Neural progenitor cell (in vitro differentiated cells): ENCODE data around the gene FSTL4. TPM values are rescaled to one million over a fixed set of nuclear protein-coding genes. Genes with fewer than 3 reads are reported as not detected.
"Not testable (repeated sequence)": the region's sequence is repeated elsewhere in the genome, so short reads cannot be mapped to it uniquely, and the experiment has no call there.

Experiments
- DNase-seq: peaks from one replicate; pipeline ENCODE4 v3.0.0-alpha.2; 2016; ENCODE audit warnings: low spot score
- H2AFZ ChIP-seq: fragments of 200-600 bp; sonication (generic); replicated peaks from 2 replicates; pipeline ENCODE4 v1.6.1; 2016; ENCODE audit warnings: antibody characterized with exemption
- H3F3A ChIP-seq: fragments of 200-600 bp; sonication (generic); 2 replicates; pipeline ENCODE4 v1.6.1; 2016; ENCODE audit warnings: antibody characterized with exemption, low read depth
- H3K27ac ChIP-seq: fragments of 200-600 bp; sonication (generic); 2 replicates; pipeline ENCODE4 v1.5.1; 2016; ENCODE audit warnings: mild to moderate bottlenecking
- H3K27me3 ChIP-seq: fragments of 200-600 bp; sonication (generic); 2 replicates; pipeline ENCODE4 v1.6.1; 2016; ENCODE audit warnings: mild to moderate bottlenecking, moderate library complexity
- H3K36me3 ChIP-seq: fragments of 200-600 bp; sonication (generic); 2 replicates; pipeline ENCODE4 v1.5.1; 2016
- H3K4me1 ChIP-seq: fragments of 200-600 bp; sonication (generic); 2 replicates; pipeline ENCODE4 v1.6.1; 2016; ENCODE audit warnings: mixed run types
- H3K4me2 ChIP-seq: fragments of 200-600 bp; sonication (generic); 2 replicates; pipeline ENCODE4 v1.6.1; 2016
- H3K4me3 ChIP-seq: fragments of 200-600 bp; sonication (generic); 2 replicates; pipeline ENCODE4 v1.5.1; 2016
- H3K79me2 ChIP-seq: fragments of 200-600 bp; sonication (generic); 2 replicates; pipeline ENCODE4 v1.6.1; 2016; ENCODE audit warnings: low read depth
- H3K9ac ChIP-seq: fragments of 200-600 bp; sonication (generic); 2 replicates; pipeline ENCODE4 v1.6.1; 2016
- H3K9me3 ChIP-seq: fragments of 200-600 bp; sonication (generic); 2 replicates; pipeline ENCODE4 v1.5.1; 2016; ENCODE audit warnings: low read depth
- H4K20me1 ChIP-seq: fragments of 200-600 bp; sonication (generic); 2 replicates; pipeline ENCODE4 v1.6.1; 2016; ENCODE audit warnings: low read depth
- H3K27ac Mint-ChIP-seq: 3 replicates; pipeline ENCODE4 v1.8.0; 2021; ENCODE audit warnings: mixed read lengths
- H3K27me3 Mint-ChIP-seq: 2 replicates; pipeline ENCODE4 v1.8.0; 2022; ENCODE audit warnings: low read depth, mild to moderate bottlenecking, inconsistent platforms, moderate library complexity, mixed read lengths; ENCODE audit not compliant: insufficient read depth
- H3K36me3 Mint-ChIP-seq: 3 replicates; pipeline ENCODE4 v1.8.0; 2021; ENCODE audit warnings: mixed read lengths
- H3K4me1 Mint-ChIP-seq: 3 replicates; pipeline ENCODE4 v1.8.0; 2021; ENCODE audit warnings: mixed read lengths
- H3K4me3 Mint-ChIP-seq: 3 replicates; pipeline ENCODE4 v1.8.0; 2021; ENCODE audit warnings: mild to moderate bottlenecking, moderate library complexity, mixed read lengths
- H3K9me3 Mint-ChIP-seq: 3 replicates; pipeline ENCODE4 v1.8.0; 2020; ENCODE audit warnings: mixed read lengths
- EZH2 ChIP-seq: fragments of 200-600 bp; sonication (generic); IDR thresholded peaks from 2 replicates; pipeline ENCODE4 v1.6.1; 2017; ENCODE audit warnings: antibody characterized with exemption, mild to moderate bottlenecking, moderate library complexity
- EZH2phosphoT487 ChIP-seq: fragments of 200-600 bp; sonication (generic); IDR thresholded peaks from 2 replicates; pipeline ENCODE4 v1.6.1; 2017; ENCODE audit warnings: antibody characterized with exemption
- total RNA-seq: library from RNA; depleted of rRNA; stranded (reverse); fragments of >200 nt; gene quantifications from 2 replicates; pipeline ENCODE4 v1.2.3, GENCODE V29; 2015; ENCODE audit warnings: low replicate concordance
- TF ChIP-seq, protein P1 (sequence below): fragments of 200-600 bp; sonication (generic); IDR thresholded peaks from 2 replicates; pipeline ENCODE4 v1.5.1; 2017; ENCODE audit warnings: antibody characterized with exemption, mild to moderate bottlenecking

Gene FSTL4
- total RNA-seq, 1 donor from 2014 or later = 0.95 TPM

DNA sequence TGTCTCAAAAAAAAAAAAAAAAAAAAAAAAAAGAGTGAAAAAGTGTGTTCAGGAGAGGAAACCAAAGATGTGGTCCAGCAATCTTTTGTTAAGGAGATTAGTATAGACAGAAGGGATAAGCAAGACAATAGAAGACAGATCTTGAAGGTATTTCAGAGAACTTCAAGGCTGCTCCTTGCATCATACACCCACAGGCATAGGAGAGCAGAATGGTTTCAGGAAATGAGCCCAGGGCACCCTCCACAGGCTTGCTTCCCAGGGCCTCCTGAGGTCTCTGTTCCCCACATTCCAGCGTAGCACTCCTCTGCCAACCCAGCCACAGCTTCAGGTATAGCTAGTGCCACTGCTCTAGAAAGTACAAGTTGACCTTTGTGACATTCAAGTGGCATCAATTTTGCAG, 65.8 kb downstream of the FSTL4 start:
- Histone ChIP-seq H3K27ac (no peak overlapping the region), H3K9me3 (no peaks in the 10 kb centered on the region), H3K36me3 (no peaks in the 10 kb centered on the region), H3K4me2 (no peak overlapping the region), H3K27me3 (no peaks in the 10 kb centered on the region), H4K20me1 (no peaks in the 10 kb centered on the region), H3F3A (no peaks in the 10 kb centered on the region), H3K79me2 (no peaks in the 10 kb centered on the region), H2AFZ (no peak overlapping the region), H3K4me3 (no peak overlapping the region), H3K9ac (no peak overlapping the region), H3K4me1 (no peaks in the 10 kb centered on the region)
- Mint-ChIP-seq H3K4me1 (no peaks in the 10 kb centered on the region), H3K27me3 (no peaks in the 10 kb centered on the region), H3K27ac (no peak overlapping the region), H3K36me3 (no peaks in the 10 kb centered on the region), H3K4me3 (no peak overlapping the region), H3K9me3 (peaks cover 2% of the 10 kb centered on the region)
- TF ChIP-seq, protein P1, sequence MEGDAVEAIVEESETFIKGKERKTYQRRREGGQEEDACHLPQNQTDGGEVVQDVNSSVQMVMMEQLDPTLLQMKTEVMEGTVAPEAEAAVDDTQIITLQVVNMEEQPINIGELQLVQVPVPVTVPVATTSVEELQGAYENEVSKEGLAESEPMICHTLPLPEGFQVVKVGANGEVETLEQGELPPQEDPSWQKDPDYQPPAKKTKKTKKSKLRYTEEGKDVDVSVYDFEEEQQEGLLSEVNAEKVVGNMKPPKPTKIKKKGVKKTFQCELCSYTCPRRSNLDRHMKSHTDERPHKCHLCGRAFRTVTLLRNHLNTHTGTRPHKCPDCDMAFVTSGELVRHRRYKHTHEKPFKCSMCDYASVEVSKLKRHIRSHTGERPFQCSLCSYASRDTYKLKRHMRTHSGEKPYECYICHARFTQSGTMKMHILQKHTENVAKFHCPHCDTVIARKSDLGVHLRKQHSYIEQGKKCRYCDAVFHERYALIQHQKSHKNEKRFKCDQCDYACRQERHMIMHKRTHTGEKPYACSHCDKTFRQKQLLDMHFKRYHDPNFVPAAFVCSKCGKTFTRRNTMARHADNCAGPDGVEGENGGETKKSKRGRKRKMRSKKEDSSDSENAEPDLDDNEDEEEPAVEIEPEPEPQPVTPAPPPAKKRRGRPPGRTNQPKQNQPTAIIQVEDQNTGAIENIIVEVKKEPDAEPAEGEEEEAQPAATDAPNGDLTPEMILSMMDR = no peak
- TF ChIP-seq EZH2 (no peak), EZH2phosphoT487 (no peak)
- no peak for DNase-seq

DNA sequence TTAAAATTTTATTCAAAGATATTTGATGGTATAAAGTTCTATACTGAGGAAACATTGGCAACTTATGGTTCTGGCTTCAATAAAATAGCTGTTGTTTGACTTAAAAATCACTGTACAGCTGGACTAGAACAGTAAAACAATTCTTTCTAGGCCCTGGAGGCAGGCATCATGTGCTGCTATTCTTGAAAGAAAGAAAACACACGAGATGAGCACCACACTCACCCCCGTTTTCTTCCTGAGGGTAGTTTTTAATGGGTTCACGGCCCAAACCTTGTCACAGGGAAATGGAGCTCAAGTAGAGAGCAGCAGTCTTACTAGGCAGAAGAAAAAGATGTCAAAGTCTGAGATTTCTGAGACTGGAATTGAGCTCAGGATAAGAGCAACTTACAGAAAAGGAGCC, 68.0 kb downstream of the FSTL4 start:
- no peak overlapping the region for H2AFZ ChIP-seq
- H3K27me3 Mint-ChIP-seq = peaks cover 1% of the 10 kb centered on the region
- no peak overlapping the region for H3K27ac Mint-ChIP-seq
- no peaks in the 10 kb centered on the region for H3F3A ChIP-seq
- H4K20me1 ChIP-seq = no peaks in the 10 kb centered on the region
- TF ChIP-seq EZH2phosphoT487 (no peak), EZH2 (no peak)
- TF ChIP-seq, protein P1 = no peak
- no peak overlapping the region for H3K27ac ChIP-seq
- H3K9me3 ChIP-seq = no peaks in the 10 kb centered on the region
- H3K36me3 Mint-ChIP-seq = no peaks in the 10 kb centered on the region
- no peak for DNase-seq
- no peak overlapping the region for H3K4me3 ChIP-seq
- H3K4me1 ChIP-seq = no peaks in the 10 kb centered on the region
- H3K4me2 ChIP-seq = no peak overlapping the region
- no peak overlapping the region for H3K4me3 Mint-ChIP-seq
- H3K79me2 ChIP-seq = no peaks in the 10 kb centered on the region
- H3K27me3 ChIP-seq = no peaks in the 10 kb centered on the region
- H3K9me3 Mint-ChIP-seq = peaks cover 2% of the 10 kb centered on the region
- H3K4me1 Mint-ChIP-seq = no peaks in the 10 kb centered on the region
- no peaks in the 10 kb centered on the region for H3K36me3 ChIP-seq
- no peak overlapping the region for H3K9ac ChIP-seq

DNA sequence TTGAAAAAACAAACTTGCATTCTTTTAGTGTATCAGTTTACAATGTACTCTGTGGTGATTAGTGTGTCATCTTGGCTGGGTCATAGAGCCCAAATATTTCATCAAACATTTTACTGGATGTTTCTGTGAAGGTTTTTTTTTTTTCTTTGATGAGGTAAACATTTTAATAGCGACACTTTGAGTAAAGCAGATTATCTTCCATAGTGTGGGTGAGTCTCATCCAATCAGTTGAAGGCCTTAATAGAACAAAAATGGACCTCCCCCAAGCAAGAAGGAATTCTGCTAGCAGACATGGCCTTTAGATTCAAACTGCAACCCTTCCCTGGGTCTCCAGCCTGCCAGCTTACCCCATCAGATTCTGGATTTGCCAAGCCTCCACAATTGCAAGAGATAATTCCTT, 72.5 kb downstream of the FSTL4 start:
- no peak overlapping the region for H3K27ac ChIP-seq
- H3K9me3 ChIP-seq = no peaks in the 10 kb centered on the region
- no peaks in the 10 kb centered on the region for H3K36me3 ChIP-seq
- H3K4me3 Mint-ChIP-seq = no peak overlapping the region
- H3K9me3 Mint-ChIP-seq = no peaks in the 10 kb centered on the region
- no peak overlapping the region for H2AFZ ChIP-seq
- no peaks in the 10 kb centered on the region for H3K4me1 Mint-ChIP-seq
- H3K36me3 Mint-ChIP-seq = no peaks in the 10 kb centered on the region
- H3K27me3 ChIP-seq = no peaks in the 10 kb centered on the region
- H3K4me2 ChIP-seq = no peak overlapping the region
- no peak overlapping the region for H3K27ac Mint-ChIP-seq
- H3K9ac ChIP-seq = no peak overlapping the region
- peaks cover 5% of the 10 kb centered on the region for H3K27me3 Mint-ChIP-seq
- no peaks in the 10 kb centered on the region for H3K79me2 ChIP-seq
- no peaks in the 10 kb centered on the region for H4K20me1 ChIP-seq
- peaks cover 12% of the 10 kb centered on the region for H3K4me1 ChIP-seq
- DNase-seq = no peak
- TF ChIP-seq EZH2phosphoT487 (no peak), EZH2 (no peak)
- TF ChIP-seq, protein P1 = no peak
- no peak overlapping the region for H3K4me3 ChIP-seq
- H3F3A ChIP-seq = no peaks in the 10 kb centered on the region

DNA sequence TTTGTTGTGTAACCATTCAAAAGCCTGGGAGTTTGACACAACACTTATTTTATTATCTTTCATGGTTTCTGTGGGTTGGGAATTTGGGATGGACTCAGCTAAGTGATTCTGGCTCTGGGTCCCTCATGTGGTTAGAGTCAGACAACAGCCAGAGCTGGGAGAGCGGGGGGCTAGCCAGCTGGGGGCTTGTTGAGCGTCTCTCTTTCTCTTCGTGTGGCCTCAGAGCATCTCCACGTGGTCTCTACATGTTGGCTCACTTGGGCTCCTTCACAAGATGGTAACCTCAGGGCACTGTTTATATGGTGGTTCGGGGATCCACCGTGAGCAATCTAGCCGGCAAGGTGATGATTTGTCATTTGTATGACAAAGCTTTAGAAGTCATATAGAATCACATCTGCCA, 73.6 kb downstream of the FSTL4 start:
- H3K4me2 ChIP-seq = no peak overlapping the region
- H3K27me3 ChIP-seq = no peaks in the 10 kb centered on the region
- Mint-ChIP-seq H3K27ac (no peak overlapping the region), H3K9me3 (no peaks in the 10 kb centered on the region), H3K4me3 (no peak overlapping the region), H3K4me1 (no peaks in the 10 kb centered on the region), H3K36me3 (no peaks in the 10 kb centered on the region), H3K27me3 (peaks cover 5% of the 10 kb centered on the region)
- TF ChIP-seq, protein P1 = no peak
- no peak for TF ChIP-seq EZH2
- no peak for TF ChIP-seq EZH2phosphoT487
- H3F3A ChIP-seq = no peaks in the 10 kb centered on the region
- no peaks in the 10 kb centered on the region for H4K20me1 ChIP-seq
- no peak overlapping the region for H3K27ac ChIP-seq
- no peaks in the 10 kb centered on the region for H3K79me2 ChIP-seq
- no peaks in the 10 kb centered on the region for H3K9me3 ChIP-seq
- H3K4me3 ChIP-seq = no peak overlapping the region
- peaks cover 15% of the 10 kb centered on the region for H3K4me1 ChIP-seq
- no peak overlapping the region for H3K9ac ChIP-seq
- DNase-seq = no peak
- no peaks in the 10 kb centered on the region for H3K36me3 ChIP-seq
- H2AFZ ChIP-seq = no peak overlapping the region

DNA sequence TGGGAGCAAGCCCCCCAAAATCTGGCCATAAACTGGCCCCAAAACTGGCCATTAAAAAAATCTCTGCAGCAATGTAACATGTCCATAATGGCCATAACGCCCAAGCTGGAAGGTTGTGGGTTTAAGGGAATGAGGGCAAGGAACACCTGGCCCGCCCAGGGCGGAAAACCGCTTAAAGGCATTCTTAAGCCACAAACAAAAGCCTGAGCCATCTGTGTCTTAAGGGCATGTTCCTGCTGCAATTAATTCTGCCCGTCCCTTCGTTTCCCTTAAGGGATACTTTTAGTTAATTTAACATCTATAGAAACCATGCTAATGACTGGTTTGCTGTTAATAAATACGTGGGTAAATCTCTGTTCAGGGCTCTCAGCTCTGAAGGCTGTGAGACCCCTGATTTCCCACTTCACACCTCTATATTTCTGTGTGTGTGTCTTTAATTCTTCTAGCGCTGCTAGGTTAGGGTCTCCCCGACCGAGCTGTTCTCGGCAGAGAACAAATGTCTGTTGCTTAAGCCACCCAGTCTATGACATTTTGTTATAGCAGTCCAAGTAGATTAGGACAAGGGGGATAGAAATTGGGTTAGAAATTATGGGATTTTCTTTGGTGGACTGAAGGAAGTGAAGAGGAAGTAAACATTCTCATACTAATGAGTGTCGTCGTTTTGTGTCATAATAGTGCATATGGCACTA, 77.0 kb downstream of the FSTL4 start:
- H3K4me2 ChIP-seq = peak overlapping the region; percentile 39
- peaks cover 16% of the 10 kb centered on the region for H3K4me1 ChIP-seq
- not testable (repeated sequence) for H3K4me1 Mint-ChIP-seq, H3K36me3 Mint-ChIP-seq, H3K27me3 Mint-ChIP-seq, H3K9me3 Mint-ChIP-seq, H3K9me3 ChIP-seq, H3K36me3 ChIP-seq, H3K4me3 ChIP-seq, H3K27me3 ChIP-seq, H3K4me3 Mint-ChIP-seq, H2AFZ ChIP-seq, H3K9ac ChIP-seq, H3K27ac Mint-ChIP-seq, H3K79me2 ChIP-seq, H4K20me1 ChIP-seq, H3F3A ChIP-seq, H3K27ac ChIP-seq
- peak; percentile 25 for DNase-seq
